KOPT-K1 (cell line): ENCODE data around the gene NCBP2.

Experiments used
- H3K27ac ChIP-seq: fragments of 200-600 bp; sonication (generic); 2 replicates; pipeline ENCODE4 v1.5.1; 2016; ENCODE audit warnings: antibody characterized with exemption, mild to moderate bottlenecking, low read depth, low read length; ENCODE audit not compliant: poor library complexity, severe bottlenecking
- H3K36me3 ChIP-seq: fragments of 200-600 bp; sonication (generic); 2 replicates; pipeline ENCODE4 v1.5.1; 2017; ENCODE audit warnings: antibody characterized with exemption, mild to moderate bottlenecking, low read length, moderate library complexity; ENCODE audit not compliant: insufficient read depth
- H3K9me3 ChIP-seq: fragments of 200-600 bp; sonication (generic); 2 replicates; pipeline ENCODE4 v1.5.1; 2017; ENCODE audit warnings: antibody characterized with exemption, low read length, mild to moderate bottlenecking; ENCODE audit not compliant: insufficient read depth, poor library complexity, severe bottlenecking

Gene NCBP2

DNA sequence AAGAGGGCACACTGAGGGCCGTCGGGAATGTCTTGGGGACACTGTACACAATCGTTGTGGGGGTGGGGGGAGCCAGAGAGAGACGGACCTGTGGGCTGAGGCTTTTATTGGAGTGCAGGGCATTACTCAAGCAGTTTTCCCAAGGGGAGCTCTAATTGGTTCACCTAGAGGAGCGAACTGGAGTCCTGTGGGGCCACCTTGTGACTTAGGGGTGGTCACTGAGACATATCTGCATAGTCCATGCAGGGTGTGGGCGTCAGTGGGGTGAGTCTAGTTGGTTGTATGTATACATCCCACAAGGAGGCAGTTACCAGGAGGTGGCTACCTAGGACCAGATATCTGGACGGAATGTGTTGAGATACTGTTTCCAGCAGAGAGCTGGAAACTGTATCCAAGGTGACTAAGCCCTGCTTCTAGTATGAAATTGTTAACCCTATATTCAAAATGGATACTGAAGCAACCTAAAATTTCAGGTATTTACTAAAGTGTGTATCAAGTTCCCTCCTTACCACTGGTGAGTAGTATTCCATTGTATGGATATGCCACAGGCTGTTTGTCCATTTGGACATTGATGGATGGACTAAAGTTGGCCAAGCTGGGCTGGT lies 28.9 kb upstream of the NCBP2 start:
- Histone ChIP-seq H3K27ac (no peak overlapping the region), H3K36me3 (no peaks in the 10 kb centered on the region), H3K9me3 (no peaks in the 10 kb centered on the region)

DNA sequence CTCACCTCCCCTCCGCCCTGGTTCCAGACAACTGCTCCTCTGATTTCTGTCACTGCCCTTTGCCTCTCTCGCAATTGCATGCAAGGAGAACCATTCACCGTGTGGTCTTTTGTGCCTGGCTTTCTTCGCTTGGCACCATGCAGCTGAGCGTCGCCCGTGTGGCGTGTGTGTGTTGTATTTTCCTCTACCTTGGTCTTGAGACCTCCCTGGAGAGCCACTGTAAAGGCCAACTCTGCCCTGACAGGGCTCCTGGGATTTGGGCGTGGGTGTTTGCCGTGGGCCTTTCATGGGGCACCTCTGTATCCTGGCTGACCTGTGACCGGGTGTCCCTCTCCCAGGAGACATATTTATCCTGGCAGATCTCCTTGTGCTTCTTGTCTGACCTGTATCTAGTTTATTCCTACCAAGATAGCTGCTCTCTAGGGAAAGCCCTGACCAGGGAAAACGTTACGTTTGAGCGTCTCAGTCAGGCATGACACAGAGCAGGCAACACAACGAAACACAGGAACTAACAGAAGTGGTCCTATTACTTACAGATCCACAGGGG lies 28.3 kb upstream of the NCBP2 start:
- Histone ChIP-seq H3K9me3 (no peaks in the 10 kb centered on the region), H3K36me3 (no peaks in the 10 kb centered on the region), H3K27ac (no peak overlapping the region)

DNA sequence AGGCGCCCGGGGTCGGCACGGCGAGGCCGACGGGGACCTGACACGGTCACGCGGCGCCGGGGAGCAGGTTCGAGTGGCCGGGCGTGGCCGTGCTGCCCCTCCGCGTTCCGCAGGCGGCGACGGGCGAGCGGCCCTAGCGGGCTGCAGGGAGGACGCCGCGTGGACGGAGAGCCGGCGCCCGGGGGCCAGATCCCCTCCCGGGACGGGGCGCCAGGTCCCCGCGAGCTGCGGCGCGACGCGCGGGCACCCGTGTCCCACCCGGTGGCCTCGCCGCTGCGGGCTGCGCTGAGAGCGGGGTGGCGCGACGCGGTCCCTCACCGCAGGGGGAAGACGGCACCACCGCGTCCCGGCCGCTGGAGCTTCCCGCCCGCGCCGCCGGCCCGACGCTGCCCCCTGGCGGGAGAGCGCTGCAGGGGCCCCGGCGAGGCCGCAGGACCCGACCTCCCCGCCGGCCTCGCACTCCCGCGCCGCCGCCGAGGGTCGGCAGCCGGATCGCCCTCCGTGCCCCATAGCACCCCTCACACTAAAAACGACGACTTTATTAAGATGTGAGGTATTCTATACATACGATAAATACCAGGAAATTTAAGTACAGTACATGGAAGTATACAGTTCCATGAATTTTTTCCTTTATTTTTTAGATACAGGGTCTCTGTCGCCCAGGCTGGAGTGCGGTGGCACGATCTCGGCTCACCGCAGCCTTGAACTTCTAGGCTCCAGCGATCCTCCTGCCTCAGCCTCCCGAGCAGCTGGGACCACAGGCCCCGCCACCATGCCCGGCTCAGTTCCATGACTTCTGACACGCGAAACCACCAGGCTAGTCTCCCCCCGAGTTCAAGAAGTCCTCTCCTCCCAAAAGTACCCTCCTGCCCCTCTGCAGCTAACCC lies 27.6 kb upstream of the NCBP2 start:
- H3K36me3 ChIP-seq, result no peaks in the 10 kb centered on the region
- no peaks in the 10 kb centered on the region for H3K9me3 ChIP-seq
- peak overlapping the region; percentile 59 for H3K27ac ChIP-seq

DNA sequence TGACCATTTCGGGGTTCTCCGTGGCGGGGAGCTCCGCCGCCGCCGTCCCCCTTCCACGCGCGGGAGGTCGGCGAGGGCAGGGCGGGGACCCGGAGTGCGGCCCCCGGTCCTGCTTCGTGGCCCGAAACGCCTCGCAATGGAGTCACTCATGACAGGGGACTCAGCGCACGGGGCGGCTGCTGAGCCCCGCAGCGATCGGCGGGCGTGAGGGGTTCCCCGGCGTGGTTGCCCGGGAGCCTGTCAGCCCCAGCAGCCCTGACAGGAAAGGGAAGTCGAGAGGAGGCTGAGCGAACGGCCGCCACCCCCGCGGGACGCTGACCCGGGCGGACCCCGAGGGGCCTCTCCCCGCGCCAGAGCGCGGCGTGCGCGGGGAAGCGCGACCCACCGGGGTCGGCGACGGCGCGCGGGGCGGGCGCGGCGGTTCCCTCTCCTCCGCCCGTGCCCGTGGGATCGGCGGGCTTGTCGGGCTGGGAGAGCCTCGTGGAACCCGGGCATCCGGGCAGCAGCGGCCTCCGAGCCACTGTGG lies 26.9 kb upstream of the NCBP2 start:
- no peaks in the 10 kb centered on the region for H3K9me3 ChIP-seq
- peak overlapping the region; percentile 59 for H3K27ac ChIP-seq
- no peaks in the 10 kb centered on the region for H3K36me3 ChIP-seq

DNA sequence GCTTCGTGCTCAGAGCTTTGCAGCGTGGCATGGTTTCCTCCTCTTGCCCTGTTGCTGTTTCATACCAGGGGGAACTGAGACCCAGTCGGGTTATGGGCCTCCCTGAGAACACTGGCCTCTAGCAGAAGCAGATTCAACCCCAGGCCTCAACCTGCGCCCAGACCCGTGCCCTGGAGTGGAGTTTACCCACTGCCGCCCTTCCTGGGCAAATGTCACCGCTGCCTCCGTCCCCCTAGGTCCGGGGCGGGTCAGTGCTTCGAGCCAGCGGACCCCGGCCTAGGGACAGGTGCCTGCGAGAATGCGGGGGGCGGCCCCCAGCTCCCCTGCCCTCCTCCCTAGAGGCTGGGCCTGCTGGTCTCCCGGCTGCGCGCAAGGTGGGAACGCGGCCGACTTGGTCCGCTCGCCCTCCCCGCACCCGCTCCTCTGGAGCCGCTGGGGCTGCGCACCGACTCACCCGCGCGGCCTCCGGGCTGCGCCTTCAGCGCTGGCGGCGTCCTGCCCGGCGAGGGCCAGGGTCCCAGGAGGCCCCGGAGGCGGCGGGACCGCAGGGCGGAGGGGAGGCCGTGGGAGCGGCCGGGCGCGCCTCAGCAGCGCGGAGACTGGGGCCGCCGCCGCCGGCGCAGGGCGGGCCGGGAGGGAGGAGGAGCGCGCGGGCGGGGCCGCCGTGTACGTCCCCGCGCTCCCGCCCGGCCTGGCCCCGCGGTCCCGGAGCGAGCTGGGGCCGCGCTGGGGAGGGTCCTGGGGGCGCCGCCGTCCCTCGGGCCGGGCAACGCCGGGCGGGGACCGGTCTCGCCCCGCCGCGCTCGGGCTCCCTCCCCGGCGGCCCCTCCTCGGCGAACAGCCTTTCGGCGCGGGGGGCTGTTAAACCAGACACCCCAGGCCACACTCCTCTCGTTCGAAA lies 26.2 kb upstream of the NCBP2 start, which contains the start of gene PIGZ:
TSS of gene PIGZ (minus strand) at position 601 of the 901 bp plus-strand sequence. CDS start 16,802 bp downstream, outside the sequence.
- Histone ChIP-seq H3K36me3 (no peaks in the 10 kb centered on the region), H3K27ac (peak within 1 kb of the TSS; percentile 59), H3K9me3 (no peaks in the 10 kb centered on the region)

DNA sequence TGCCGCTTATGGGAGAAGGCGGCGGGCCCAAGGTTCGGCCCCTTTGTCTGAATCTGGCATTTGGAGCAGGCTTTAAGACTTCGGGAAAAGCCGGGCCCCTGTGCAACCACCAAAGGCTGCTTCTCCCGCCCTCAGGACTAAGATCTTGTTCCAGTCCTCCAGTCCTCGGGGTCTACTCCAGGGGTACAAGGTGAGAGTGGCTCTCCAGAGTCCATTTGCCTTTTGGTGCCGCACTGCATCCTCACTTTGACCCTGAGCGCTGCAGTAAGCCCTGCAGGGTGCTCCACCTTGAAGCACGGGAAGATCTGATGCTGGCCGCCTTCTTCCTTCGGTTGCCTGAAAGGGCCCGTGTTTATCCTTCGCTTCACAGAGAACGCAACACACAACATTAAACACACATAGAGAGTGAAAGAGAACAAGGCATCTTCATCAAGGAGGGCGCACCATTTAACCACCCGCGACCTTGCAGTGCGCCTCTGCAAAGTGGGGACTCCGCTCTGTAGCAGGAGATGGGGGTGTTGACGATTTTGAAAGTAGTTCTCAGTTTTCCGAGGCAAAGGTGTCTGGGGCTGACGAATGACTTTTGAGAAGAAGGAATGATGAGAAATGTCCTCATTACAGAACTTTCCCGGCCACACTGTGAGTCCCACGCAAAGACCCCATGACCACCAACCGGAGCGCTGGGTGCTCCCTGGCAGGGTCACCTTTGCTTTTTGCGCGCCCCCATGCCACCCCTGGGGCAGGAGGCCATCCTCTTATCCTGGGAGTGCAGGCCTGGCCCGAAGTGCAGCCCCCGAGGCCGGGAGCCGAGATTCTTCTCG lies 25.3 kb upstream of the NCBP2 start:
- H3K36me3 ChIP-seq, result no peaks in the 10 kb centered on the region
- no peak overlapping the region for H3K27ac ChIP-seq
- no peaks in the 10 kb centered on the region for H3K9me3 ChIP-seq

DNA sequence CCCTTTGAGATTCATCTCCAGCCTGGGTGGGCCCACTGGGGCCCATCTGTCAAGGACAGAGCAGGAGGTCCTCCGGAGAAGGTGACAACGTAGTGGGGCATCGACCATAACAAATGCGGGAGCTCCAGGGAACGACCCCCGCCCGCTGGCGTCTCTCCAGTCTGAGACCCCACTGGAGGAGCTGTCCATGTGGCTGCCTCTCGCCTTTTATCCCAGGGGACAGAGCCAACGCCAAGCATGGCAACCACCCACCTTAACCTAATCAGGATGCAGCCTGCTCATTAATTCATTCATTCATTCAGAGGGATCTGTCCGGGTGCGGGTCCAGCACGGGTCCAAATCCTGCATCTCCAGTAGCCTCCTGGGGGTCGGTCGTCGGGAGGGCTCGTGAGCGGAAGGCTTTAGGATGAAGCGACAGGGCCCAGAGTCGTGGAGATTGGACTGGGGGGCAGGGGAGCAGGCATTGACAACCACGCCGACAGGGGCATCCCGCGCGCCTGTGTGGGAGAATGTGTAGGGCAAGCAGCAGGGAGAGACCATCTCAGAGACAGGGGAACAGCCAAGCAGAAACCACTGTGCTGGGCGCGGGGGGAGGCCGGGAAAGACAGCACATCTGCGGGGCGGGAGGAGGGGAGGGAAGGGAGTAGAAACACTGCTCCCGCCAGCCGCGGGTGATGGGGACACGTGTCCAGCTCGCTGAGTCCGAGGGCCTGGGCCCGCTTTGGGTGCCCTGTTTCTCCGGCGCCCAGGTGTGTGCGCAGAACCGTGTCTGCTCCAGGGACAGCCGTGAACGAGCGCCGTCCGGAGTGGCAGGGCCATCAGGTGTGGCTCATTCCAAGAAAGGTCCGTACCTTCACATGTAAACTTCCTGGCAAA lies 24.4 kb upstream of the NCBP2 start:
- no peaks in the 10 kb centered on the region for H3K36me3 ChIP-seq
- H3K27ac ChIP-seq, result no peak overlapping the region
- no peaks in the 10 kb centered on the region for H3K9me3 ChIP-seq

DNA sequence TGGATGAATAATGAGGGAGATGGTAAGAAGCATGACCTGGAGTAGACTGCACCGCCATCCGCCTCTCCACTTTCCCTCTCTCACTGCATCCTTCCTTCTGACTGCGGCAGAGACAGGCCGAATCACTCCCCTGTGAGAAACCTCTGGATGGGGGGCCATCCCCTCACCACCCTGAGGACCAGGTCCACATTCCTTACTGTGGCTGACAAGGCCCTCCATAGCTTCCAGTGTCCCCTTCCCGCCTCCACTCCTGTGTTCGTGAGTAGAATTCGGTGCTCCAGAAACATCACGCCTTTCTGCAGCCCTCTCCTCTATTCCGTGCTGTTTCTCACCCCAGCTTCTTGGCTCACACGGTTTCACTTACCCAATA lies 23.5 kb upstream of the NCBP2 start:
- Histone ChIP-seq H3K36me3 (no peaks in the 10 kb centered on the region), H3K9me3 (no peaks in the 10 kb centered on the region), H3K27ac (no peak overlapping the region)

DNA sequence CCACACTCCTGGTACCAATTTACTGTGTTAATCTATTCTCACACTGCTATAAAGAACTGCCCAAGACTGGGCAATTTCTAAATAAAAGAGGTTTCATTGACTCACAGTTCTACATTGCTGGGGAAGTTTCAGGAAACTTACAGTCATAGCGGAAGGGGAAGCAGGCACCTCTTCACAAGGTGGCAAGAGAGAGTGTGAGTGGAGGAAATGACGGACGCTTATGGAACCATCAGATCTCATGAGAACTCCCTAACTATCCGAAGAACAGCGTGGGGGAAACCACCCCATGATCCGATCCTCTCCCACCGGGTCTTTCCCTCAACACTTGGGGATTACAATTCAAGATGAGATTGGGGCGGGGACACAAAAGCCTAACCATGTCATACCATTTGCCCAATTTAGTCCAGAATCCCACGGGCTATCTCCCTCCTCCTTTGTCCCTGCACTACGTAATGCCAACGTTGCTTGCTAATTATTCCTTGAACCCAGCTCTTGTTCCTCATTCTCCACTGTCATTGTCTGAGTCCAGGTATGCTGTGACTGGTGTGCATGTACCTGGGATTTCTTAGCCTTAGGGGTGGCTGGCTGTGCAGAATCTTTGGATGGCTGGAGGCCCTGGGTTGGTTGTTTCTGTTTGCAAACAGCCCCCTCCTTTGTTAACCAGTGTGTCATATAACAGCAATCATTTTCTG lies 22.9 kb upstream of the NCBP2 start:
- no peaks in the 10 kb centered on the region for H3K36me3 ChIP-seq
- no peaks in the 10 kb centered on the region for H3K9me3 ChIP-seq
- H3K27ac ChIP-seq, result no peak overlapping the region

DNA sequence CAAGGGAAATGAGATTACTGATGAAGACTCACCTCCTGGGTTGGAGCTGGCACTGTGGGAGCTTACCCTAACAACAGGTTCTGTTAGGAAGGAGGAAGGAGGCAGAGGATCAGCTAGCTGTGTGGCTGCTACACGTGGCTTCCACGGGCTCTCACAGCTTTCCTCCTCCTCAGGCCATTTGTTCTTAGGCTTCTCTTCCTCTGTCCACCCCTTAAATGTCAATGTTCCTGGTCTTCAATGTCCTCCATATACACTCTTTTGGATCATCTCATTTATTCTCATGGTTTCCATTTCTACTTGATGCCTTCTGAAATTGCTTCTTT lies 21.3 kb upstream of the NCBP2 start:
- Histone ChIP-seq H3K36me3 (no peaks in the 10 kb centered on the region), H3K27ac (peak overlapping the region; percentile 25), H3K9me3 (no peaks in the 10 kb centered on the region)

DNA sequence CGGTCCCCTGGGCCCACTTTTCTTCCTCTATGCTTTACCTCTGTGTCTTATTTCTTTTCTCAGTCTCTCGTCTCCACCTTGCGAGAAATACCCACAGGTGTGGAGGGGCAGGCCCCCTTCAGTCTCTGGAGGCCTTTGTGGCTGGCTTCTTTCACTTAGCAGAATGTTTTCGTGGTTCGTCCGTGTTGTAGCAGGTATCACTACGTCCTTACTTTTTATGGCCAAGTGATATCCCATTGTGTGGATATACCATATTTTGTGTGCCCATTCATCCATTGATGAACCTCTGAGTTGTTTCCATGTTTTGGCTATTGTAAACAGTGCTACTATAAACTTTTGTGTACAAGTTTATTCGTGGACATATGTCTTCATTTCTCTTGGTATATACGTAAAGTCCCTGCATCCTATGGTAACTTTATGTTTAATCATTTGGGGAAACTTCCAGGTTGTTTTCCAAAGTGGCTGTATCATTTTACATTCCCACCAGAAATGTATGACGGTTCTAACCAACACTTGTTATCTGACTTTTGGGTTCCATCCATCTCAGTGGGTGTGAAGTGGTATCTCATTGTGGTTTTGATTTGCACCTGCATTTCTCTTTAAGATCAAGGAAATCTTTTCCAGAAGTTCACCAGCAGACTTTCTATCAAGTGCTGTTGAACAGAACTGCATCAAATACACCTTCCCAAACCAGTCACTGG lies 20.8 kb upstream of the NCBP2 start:
- Histone ChIP-seq H3K36me3 (no peaks in the 10 kb centered on the region), H3K27ac (peak overlapping the region; percentile 25), H3K9me3 (no peaks in the 10 kb centered on the region)

DNA sequence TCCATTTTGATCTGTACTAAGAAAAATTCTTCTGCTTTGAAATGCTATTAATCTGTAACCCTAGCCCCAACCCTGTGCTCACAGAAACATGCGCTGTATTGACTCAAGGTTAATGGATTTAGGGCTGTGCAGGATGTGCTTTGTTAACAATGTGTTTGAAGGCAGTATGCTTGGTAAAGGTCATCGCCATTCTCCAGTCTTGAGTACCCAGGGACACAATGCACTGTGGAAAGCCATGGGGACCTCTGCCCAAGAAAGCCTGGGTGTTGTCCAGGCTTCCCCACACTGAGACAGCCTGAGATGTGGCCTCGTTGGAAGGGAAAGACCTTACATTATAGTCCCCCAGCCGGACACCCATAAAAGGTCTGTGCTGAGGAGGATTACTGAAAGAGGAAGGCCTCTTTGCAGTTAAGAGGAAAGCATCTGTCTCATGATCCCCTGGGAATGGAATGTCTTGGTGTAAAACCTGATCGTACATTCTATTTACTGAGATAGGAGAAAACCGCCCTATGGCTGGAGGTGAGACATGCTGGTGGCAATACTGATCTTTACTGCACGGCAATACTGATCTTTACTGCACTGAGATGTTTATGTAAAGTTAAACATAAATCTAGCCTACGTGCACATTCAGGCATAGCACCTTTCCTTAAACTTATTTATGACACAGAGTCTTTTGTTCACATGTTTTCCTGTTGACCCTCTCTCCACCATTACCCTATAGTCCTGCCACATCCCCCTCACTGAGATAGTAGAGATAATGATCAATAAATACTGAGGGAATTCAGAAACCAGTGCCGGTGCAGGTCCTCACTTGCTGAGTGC lies 20.0 kb upstream of the NCBP2 start:
- Histone ChIP-seq H3K27ac (peak overlapping the region; percentile 25), H3K9me3 (no peaks in the 10 kb centered on the region), H3K36me3 (no peaks in the 10 kb centered on the region)
